ENCODE measurements around the gene SPATA20.

SPATA20 gene

GRCh38 chr17:50579399-50579798 is 32.4 kb downstream of the SPATA20 start:
- H3K9ac ChIP-seq (ENCODE audit: low read length) = no peak overlapping the region
- no peaks in the 10 kb centered on the region for H3K36me3 ChIP-seq (replicated peaks; ENCODE audit: insufficient read depth, low read length)
- no peak overlapping the region for H3K4me3 ChIP-seq (ENCODE audit: low read length)
- no peak overlapping the region for H3K27ac ChIP-seq (ENCODE audit: low read length)
- no peak overlapping the region for H2AFZ ChIP-seq (ENCODE audit: low read length)
- no peak for DNase-seq
- H3K4me1 ChIP-seq (ENCODE audit: low read length) = no peaks in the 10 kb centered on the region
- TF ChIP-seq CTCF (IDR thresholded peaks at IDR 0.05; ENCODE audit: low read length) (no peak), EZH2 (optimal IDR thresholded peaks at IDR 0.05; ENCODE audit: low read depth, low read length) (no peak), EZH2phosphoT487 (IDR thresholded peaks at IDR 0.05; ENCODE audit: low read length) (no peak)
- H3K9me2 ChIP-seq (replicated peaks; ENCODE audit: insufficient read depth, low read length) = no peaks in the 10 kb centered on the region
- H4K20me1 ChIP-seq (ENCODE audit: insufficient read depth, low read length) = no peaks in the 10 kb centered on the region
- H3K79me2 ChIP-seq (ENCODE audit: low read length) = no peaks in the 10 kb centered on the region
- no peaks in the 10 kb centered on the region for H3F3A ChIP-seq (ENCODE audit: insufficient read depth, low read length)
- H3K9me3 ChIP-seq (replicated peaks; ENCODE audit: insufficient read depth, low read length) = no peaks in the 10 kb centered on the region
- peaks cover 98% of the 10 kb centered on the region for H3K27me3 ChIP-seq (replicated peaks; ENCODE audit: insufficient read depth, low read length)
- H3K4me2 ChIP-seq (ENCODE audit: low read depth, low read length) = no peak overlapping the region

GRCh38 chr17:50580646-50581045 is 33.7 kb downstream of the SPATA20 start:
- no peak overlapping the region for H3K9ac ChIP-seq (ENCODE audit: low read length)
- H3F3A ChIP-seq (ENCODE audit: insufficient read depth, low read length) = no peaks in the 10 kb centered on the region
- H3K9me2 ChIP-seq (replicated peaks; ENCODE audit: insufficient read depth, low read length) = no peaks in the 10 kb centered on the region
- no peak overlapping the region for H3K27ac ChIP-seq (ENCODE audit: low read length)
- H3K4me2 ChIP-seq (ENCODE audit: low read depth, low read length) = no peak overlapping the region
- H3K79me2 ChIP-seq (ENCODE audit: low read length) = no peaks in the 10 kb centered on the region
- no peaks in the 10 kb centered on the region for H4K20me1 ChIP-seq (ENCODE audit: insufficient read depth, low read length)
- H3K27me3 ChIP-seq (replicated peaks; ENCODE audit: insufficient read depth, low read length) = peaks cover 97% of the 10 kb centered on the region
- H3K36me3 ChIP-seq (replicated peaks; ENCODE audit: insufficient read depth, low read length) = no peaks in the 10 kb centered on the region
- H3K9me3 ChIP-seq (replicated peaks; ENCODE audit: insufficient read depth, low read length) = no peaks in the 10 kb centered on the region
- TF ChIP-seq CTCF (IDR thresholded peaks at IDR 0.05; ENCODE audit: low read length) (no peak), EZH2phosphoT487 (IDR thresholded peaks at IDR 0.05; ENCODE audit: low read length) (no peak)
- H3K4me3 ChIP-seq (ENCODE audit: low read length) = no peak overlapping the region
- DNase-seq = no peak
- H3K4me1 ChIP-seq (ENCODE audit: low read length) = no peaks in the 10 kb centered on the region
- no peak overlapping the region for H2AFZ ChIP-seq (ENCODE audit: low read length)

- H3K79me2 ChIP-seq (ENCODE audit: low read length) = no peaks in the 10 kb centered on the region
- H3K9ac ChIP-seq (ENCODE audit: low read length) = no peak overlapping the region
- no peaks in the 10 kb centered on the region for H3K9me3 ChIP-seq (replicated peaks; ENCODE audit: insufficient read depth, low read length)
- no peak overlapping the region for H3K4me3 ChIP-seq (ENCODE audit: low read length)
- no peak for TF ChIP-seq CTCF (IDR thresholded peaks at IDR 0.05; ENCODE audit: low read length)
- no peak for TF ChIP-seq EZH2phosphoT487 (IDR thresholded peaks at IDR 0.05; ENCODE audit: low read length)
- TF ChIP-seq EZH2 (optimal IDR thresholded peaks at IDR 0.05; ENCODE audit: low read depth, low read length) = no peak
- no peak overlapping the region for H2AFZ ChIP-seq (ENCODE audit: low read length)
- no peak overlapping the region for H3K27ac ChIP-seq (ENCODE audit: low read length)
- H3K4me2 ChIP-seq (ENCODE audit: low read depth, low read length) = no peak overlapping the region
- DNase-seq = no peak
- H3K27me3 ChIP-seq (replicated peaks; ENCODE audit: insufficient read depth, low read length) = peaks cover 97% of the 10 kb centered on the region
- H3K4me1 ChIP-seq (ENCODE audit: low read length) = no peaks in the 10 kb centered on the region
- H3K9me2 ChIP-seq (replicated peaks; ENCODE audit: insufficient read depth, low read length) = no peaks in the 10 kb centered on the region
- H4K20me1 ChIP-seq (ENCODE audit: insufficient read depth, low read length) = no peaks in the 10 kb centered on the region
- H3K36me3 ChIP-seq (replicated peaks; ENCODE audit: insufficient read depth, low read length) = no peaks in the 10 kb centered on the region
- no peaks in the 10 kb centered on the region for H3F3A ChIP-seq (ENCODE audit: insufficient read depth, low read length)
These were observed 34.3 kb downstream of the SPATA20 start for GRCh38 chr17:50581316-50581715.

Data from MM.1S (cell line).